ENCODE data around the gene UMODL1.

Gene UMODL1

DNA sequence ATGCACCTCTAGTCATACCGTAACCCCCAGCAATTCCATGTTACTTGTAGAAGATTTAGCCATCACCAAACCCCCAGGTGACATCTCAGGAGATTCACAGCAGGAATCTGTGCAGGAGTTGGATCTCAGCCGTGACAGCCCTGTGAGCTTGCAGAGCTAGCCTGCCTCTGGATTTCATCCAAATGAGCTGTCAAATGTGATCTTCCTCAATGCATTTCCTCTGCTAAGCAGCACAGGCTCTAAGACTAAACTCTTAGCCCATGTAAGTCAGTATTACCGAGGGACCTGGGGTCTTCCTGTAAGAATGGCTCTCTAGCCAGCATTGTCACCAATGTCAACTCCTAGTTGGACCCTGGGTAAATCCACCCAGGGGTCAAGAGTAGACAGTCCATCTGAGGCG, 41.7 kb downstream of the UMODL1 start:
- no CpG with 5 or more reads among the region's 4 CpGs for WGBS (ENCODE audit: extremely low coverage, insufficient coverage, insufficient read length)
- no peak overlapping the region for H2BK120ac ChIP-seq (ENCODE audit: insufficient read depth, low read length, poor library complexity)
- H2BK5ac ChIP-seq (ENCODE audit: low read depth, low read length, poor library complexity), result no peak overlapping the region
- H3K9ac ChIP-seq (ENCODE audit: low read length), result no peak overlapping the region
- H4K12ac ChIP-seq (ENCODE audit: low read depth, low read length), result no peak overlapping the region
- no peaks in the 10 kb centered on the region for H3K79me1 ChIP-seq (ENCODE audit: low read length)
- H2AK5ac ChIP-seq (ENCODE audit: low read length), result no peak overlapping the region
- no peak overlapping the region for H2AFZ ChIP-seq (ENCODE audit: insufficient read depth, low read length, poor library complexity)
- H3K4ac ChIP-seq (ENCODE audit: low read depth, low read length), result no peak overlapping the region
- no peak overlapping the region for H3K23ac ChIP-seq (ENCODE audit: low read length)
- no peak overlapping the region for H4K8ac ChIP-seq (ENCODE audit: low read depth, low read length)
- no peak overlapping the region for H4K91ac ChIP-seq (ENCODE audit: low read depth, low read length)
- no peak overlapping the region for H3K14ac ChIP-seq (ENCODE audit: low read length)
- no peak for DNase-seq
- H3K27me3 ChIP-seq (ENCODE audit: insufficient read depth, low read length), result no peaks in the 10 kb centered on the region
- no peaks in the 10 kb centered on the region for H3K9me3 ChIP-seq (ENCODE audit: insufficient read depth, low read depth, low read length)
- no peak overlapping the region for H3K4me2 ChIP-seq (ENCODE audit: low read length)
- H2BK12ac ChIP-seq (ENCODE audit: low read length), result no peak overlapping the region
- no peak overlapping the region for H3K27ac ChIP-seq (ENCODE audit: low read depth, low read length)
- peaks cover 7 to 11% of the 10 kb centered on the region in 2 experiments for H3K4me1 ChIP-seq (ENCODE audit: control insufficient read depth in 1 of 2, insufficient read depth in 2 of 2, low read length in 2 of 2)
- no peak overlapping the region for H3K18ac ChIP-seq (ENCODE audit: low read length)
- H3K4me3 ChIP-seq (ENCODE audit: low read depth, low read length), result no peak overlapping the region
- H3K79me2 ChIP-seq (ENCODE audit: control insufficient read depth, insufficient read depth, low read length, poor library complexity), result no peaks in the 10 kb centered on the region
- H3K36me3 ChIP-seq (ENCODE audit: control insufficient read depth in 1 of 2, insufficient read depth in 2 of 2, low read length in 2 of 2), result no peaks in the 10 kb centered on the region

DNA sequence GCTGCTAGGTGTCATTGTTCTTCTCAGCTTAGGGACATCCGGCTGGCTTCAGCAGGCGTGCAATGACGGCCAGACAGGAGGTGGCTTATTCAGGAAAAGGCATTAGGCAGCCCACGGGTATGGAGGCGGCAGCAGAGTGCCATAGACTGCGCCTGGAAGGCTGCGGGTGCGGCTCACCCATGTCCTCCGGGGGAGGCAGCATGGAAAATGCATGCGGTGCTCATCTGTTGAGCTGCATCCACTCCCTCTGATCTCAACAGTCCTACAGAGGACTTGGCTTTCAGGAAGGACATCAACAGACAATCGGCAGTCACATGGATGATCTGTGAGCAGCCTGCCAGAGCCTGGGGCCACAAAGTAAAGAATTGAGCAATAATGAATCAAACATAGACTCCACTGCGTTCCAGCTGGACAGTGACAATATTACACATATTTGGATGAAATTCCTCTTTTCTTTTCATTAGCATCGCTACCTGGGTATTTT, 42.9 kb downstream of the UMODL1 start:
- peak; percentile 48 to 86 for DNase-seq
- no peaks in the 10 kb centered on the region for H3K79me1 ChIP-seq (ENCODE audit: low read length)
- no CpG with 5 or more reads among the region's 13 CpGs for WGBS (ENCODE audit: extremely low coverage, insufficient coverage, insufficient read length)

DNA sequence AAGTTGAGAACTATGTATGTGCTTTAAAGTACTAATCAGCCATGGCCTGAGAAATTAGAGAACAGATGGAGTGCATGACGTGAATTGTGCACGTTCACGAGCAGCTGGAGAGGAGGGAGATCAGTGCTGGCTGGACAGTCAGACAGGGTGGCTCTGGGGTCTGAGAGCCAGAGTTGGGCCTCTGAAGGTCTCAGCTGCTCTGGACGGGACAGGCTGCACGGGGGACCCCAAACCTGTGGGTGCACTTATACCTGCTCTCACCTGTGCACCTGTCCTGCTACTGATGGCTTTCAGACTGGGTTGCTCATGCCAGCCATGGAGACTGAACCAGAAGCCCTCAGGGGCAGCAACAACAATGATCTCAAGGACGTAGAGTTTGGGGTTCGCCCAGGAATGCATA, 43.5 kb downstream of the UMODL1 start:
- H3K27me3 ChIP-seq (ENCODE audit: insufficient read depth, low read length), result no peaks in the 10 kb centered on the region
- H3K4me2 ChIP-seq (ENCODE audit: low read length), result no peak overlapping the region
- no peak overlapping the region for H2AK5ac ChIP-seq (ENCODE audit: low read length)
- no peak overlapping the region for H3K14ac ChIP-seq (ENCODE audit: low read length)
- H3K27ac ChIP-seq (ENCODE audit: low read depth, low read length), result no peak overlapping the region
- no peak overlapping the region for H4K8ac ChIP-seq (ENCODE audit: low read depth, low read length)
- no peaks in the 10 kb centered on the region for H3K36me3 ChIP-seq (ENCODE audit: control insufficient read depth in 1 of 2, insufficient read depth in 2 of 2, low read length in 2 of 2)
- H2AFZ ChIP-seq (ENCODE audit: insufficient read depth, low read length, poor library complexity), result no peak overlapping the region
- no peak overlapping the region for H2BK120ac ChIP-seq (ENCODE audit: insufficient read depth, low read length, poor library complexity)
- no peak overlapping the region for H3K9ac ChIP-seq (ENCODE audit: low read length)
- H3K18ac ChIP-seq (ENCODE audit: low read length), result no peak overlapping the region
- no peak overlapping the region for H2BK12ac ChIP-seq (ENCODE audit: low read length)
- no peak overlapping the region for H3K4me3 ChIP-seq (ENCODE audit: low read depth, low read length)
- no peak overlapping the region for H4K12ac ChIP-seq (ENCODE audit: low read depth, low read length)
- no CpG with 5 or more reads among the region's 7 CpGs for WGBS (ENCODE audit: extremely low coverage, insufficient coverage, insufficient read length)
- H3K79me2 ChIP-seq (ENCODE audit: control insufficient read depth, insufficient read depth, low read length, poor library complexity), result no peaks in the 10 kb centered on the region
- H3K9me3 ChIP-seq (ENCODE audit: insufficient read depth, low read depth, low read length), result no peaks in the 10 kb centered on the region
- H3K23ac ChIP-seq (ENCODE audit: low read length), result no peak overlapping the region
- no peak overlapping the region for H3K4ac ChIP-seq (ENCODE audit: low read depth, low read length)
- no peak for DNase-seq
- H4K91ac ChIP-seq (ENCODE audit: low read depth, low read length), result no peak overlapping the region
- H3K79me1 ChIP-seq (ENCODE audit: low read length), result no peaks in the 10 kb centered on the region
- peaks cover 7 to 11% of the 10 kb centered on the region in 2 experiments for H3K4me1 ChIP-seq (ENCODE audit: control insufficient read depth in 1 of 2, insufficient read depth in 2 of 2, low read length in 2 of 2)
- no peak overlapping the region for H2BK5ac ChIP-seq (ENCODE audit: low read depth, low read length, poor library complexity)

More for the DNA sequence above, 42.9 kb downstream of the UMODL1 start:
- H3K23ac ChIP-seq (ENCODE audit: low read length), result no peak overlapping the region
- no peak overlapping the region for H2BK12ac ChIP-seq (ENCODE audit: low read length)
- no peak overlapping the region for H2AK5ac ChIP-seq (ENCODE audit: low read length)
- no peak overlapping the region for H3K4me3 ChIP-seq (ENCODE audit: low read depth, low read length)
- no peaks in the 10 kb centered on the region for H3K27me3 ChIP-seq (ENCODE audit: insufficient read depth, low read length)
- H3K79me2 ChIP-seq (ENCODE audit: control insufficient read depth, insufficient read depth, low read length, poor library complexity), result no peaks in the 10 kb centered on the region
- peaks cover 7 to 11% of the 10 kb centered on the region in 2 experiments for H3K4me1 ChIP-seq (ENCODE audit: control insufficient read depth in 1 of 2, insufficient read depth in 2 of 2, low read length in 2 of 2)
- H2BK5ac ChIP-seq (ENCODE audit: low read depth, low read length, poor library complexity), result no peak overlapping the region
- no peak overlapping the region for H3K9ac ChIP-seq (ENCODE audit: low read length)
- no peak overlapping the region for H4K91ac ChIP-seq (ENCODE audit: low read depth, low read length)
- H3K36me3 ChIP-seq (ENCODE audit: control insufficient read depth in 1 of 2, insufficient read depth in 2 of 2, low read length in 2 of 2), result no peaks in the 10 kb centered on the region
- no peak overlapping the region for H2AFZ ChIP-seq (ENCODE audit: insufficient read depth, low read length, poor library complexity)
- no peak overlapping the region for H3K18ac ChIP-seq (ENCODE audit: low read length)
- H4K12ac ChIP-seq (ENCODE audit: low read depth, low read length), result no peak overlapping the region
- no peak overlapping the region for H3K4ac ChIP-seq (ENCODE audit: low read depth, low read length)
- no peak overlapping the region for H3K14ac ChIP-seq (ENCODE audit: low read length)
- H3K27ac ChIP-seq (ENCODE audit: low read depth, low read length), result no peak overlapping the region
- H3K9me3 ChIP-seq (ENCODE audit: insufficient read depth, low read depth, low read length), result no peaks in the 10 kb centered on the region
- no peak overlapping the region for H4K8ac ChIP-seq (ENCODE audit: low read depth, low read length)
- no peak overlapping the region for H3K4me2 ChIP-seq (ENCODE audit: low read length)
- H2BK120ac ChIP-seq (ENCODE audit: insufficient read depth, low read length, poor library complexity), result no peak overlapping the region

GRCh38 chr21:42115136-42115683, 44.1 kb downstream of the UMODL1 start:
- H4K91ac ChIP-seq (ENCODE audit: low read depth, low read length), result no peak overlapping the region
- H3K23ac ChIP-seq (ENCODE audit: low read length), result no peak overlapping the region
- H3K27me3 ChIP-seq (ENCODE audit: insufficient read depth, low read length), result no peaks in the 10 kb centered on the region
- H2AK5ac ChIP-seq (ENCODE audit: low read length), result no peak overlapping the region
- H4K12ac ChIP-seq (ENCODE audit: low read depth, low read length), result no peak overlapping the region
- no peak overlapping the region for H2AFZ ChIP-seq (ENCODE audit: insufficient read depth, low read length, poor library complexity)
- H2BK12ac ChIP-seq (ENCODE audit: low read length), result no peak overlapping the region
- H3K14ac ChIP-seq (ENCODE audit: low read length), result no peak overlapping the region
- H3K9me3 ChIP-seq (ENCODE audit: insufficient read depth, low read depth, low read length), result no peaks in the 10 kb centered on the region
- H3K36me3 ChIP-seq (ENCODE audit: control insufficient read depth in 1 of 2, insufficient read depth in 2 of 2, low read length in 2 of 2), result no peaks in the 10 kb centered on the region
- no peak for DNase-seq
- H3K4me2 ChIP-seq (ENCODE audit: low read length), result no peak overlapping the region
- no peak overlapping the region for H3K27ac ChIP-seq (ENCODE audit: low read depth, low read length)
- no CpG with 5 or more reads among the region's 8 CpGs for WGBS (ENCODE audit: extremely low coverage, insufficient coverage, insufficient read length)
- no peak overlapping the region for H3K18ac ChIP-seq (ENCODE audit: low read length)
- no peaks in the 10 kb centered on the region for H3K79me2 ChIP-seq (ENCODE audit: control insufficient read depth, insufficient read depth, low read length, poor library complexity)
- no peak overlapping the region for H4K8ac ChIP-seq (ENCODE audit: low read depth, low read length)
- H3K4ac ChIP-seq (ENCODE audit: low read depth, low read length), result no peak overlapping the region
- H3K4me1 ChIP-seq (ENCODE audit: control insufficient read depth in 1 of 2, insufficient read depth in 2 of 2, low read length in 2 of 2), result peaks cover 7 to 11% of the 10 kb centered on the region in 2 experiments
- no peak overlapping the region for H2BK120ac ChIP-seq (ENCODE audit: insufficient read depth, low read length, poor library complexity)
- no peak overlapping the region for H3K4me3 ChIP-seq (ENCODE audit: low read depth, low read length)
- H3K9ac ChIP-seq (ENCODE audit: low read length), result no peak overlapping the region
- no peak overlapping the region for H2BK5ac ChIP-seq (ENCODE audit: low read depth, low read length, poor library complexity)
- no peaks in the 10 kb centered on the region for H3K79me1 ChIP-seq (ENCODE audit: low read length)

All from trophoblast cell (in vitro differentiated cells and primary cell).